ENCODE results near the gene TMEM258. TPM values are rescaled to one million over a fixed set of nuclear protein-coding genes. Genes with fewer than 3 reads are reported as not detected.

The TMEM258 gene
- total and polyA plus RNA-seq, 9 of the 15 experiments (the other 6 are each of a cell fraction or from before 2014, with no cell fraction given) = 97.2 to 856 (median 231) TPM

DNA sequence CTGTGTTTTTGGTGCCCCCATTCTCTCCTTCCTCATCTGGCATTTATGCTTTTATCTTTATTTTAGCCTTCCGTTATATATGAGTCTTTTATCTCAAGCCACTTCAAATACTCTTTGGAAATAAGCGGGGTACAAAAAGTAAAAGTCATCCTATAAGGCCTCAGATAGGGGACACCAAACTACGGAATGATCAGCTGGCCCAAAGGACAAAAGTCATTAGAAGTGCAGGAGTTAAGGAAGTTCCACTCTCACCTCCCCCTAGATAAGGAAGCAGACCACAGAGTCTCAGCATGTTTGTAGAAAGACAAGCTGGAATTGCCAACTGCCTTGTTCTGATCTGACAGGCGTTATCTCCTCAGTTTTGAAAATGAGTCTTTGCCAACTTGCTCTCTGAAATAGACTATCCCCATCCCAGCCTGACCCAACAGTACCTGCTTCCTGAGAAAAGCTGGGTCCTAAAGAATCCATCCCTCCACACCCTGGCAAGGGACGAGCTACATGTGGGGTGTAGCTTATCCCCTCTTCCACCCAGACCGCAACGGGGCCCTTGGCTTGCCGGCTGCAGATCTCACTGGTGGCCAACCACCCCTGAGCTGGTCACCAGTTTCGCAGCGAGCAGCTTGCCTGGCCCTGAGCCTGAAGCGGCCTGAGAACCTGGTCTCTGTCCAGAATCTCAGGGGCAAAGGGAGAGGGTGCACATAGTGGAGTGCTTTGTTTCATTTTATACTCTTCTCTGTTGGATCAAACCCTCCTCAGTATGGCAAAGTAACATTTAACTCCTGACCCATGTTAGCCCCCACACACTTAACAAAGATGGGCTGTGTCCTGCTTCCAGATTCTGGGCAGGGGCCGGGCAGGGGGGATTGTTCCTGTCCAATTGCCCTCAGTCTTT, 49.5 kb upstream of the TMEM258 start (continued):
- peak; percentile 98 for TF ChIP-seq RNF2 (IDR thresholded peaks at IDR 0.05)
- peak; percentile 83; the same call in 1 of the 2 replicates for TF ChIP-seq NCOA1 (IDR thresholded peaks at IDR 0.05; ENCODE audit: low read depth)
- TF ChIP-seq SMAD3 (CRISPR knock-in tag; conservative IDR thresholded peaks at IDR 0.05) = no peak; the same call in 1 of the 2 replicates
- TF ChIP-seq, protein P1, sequence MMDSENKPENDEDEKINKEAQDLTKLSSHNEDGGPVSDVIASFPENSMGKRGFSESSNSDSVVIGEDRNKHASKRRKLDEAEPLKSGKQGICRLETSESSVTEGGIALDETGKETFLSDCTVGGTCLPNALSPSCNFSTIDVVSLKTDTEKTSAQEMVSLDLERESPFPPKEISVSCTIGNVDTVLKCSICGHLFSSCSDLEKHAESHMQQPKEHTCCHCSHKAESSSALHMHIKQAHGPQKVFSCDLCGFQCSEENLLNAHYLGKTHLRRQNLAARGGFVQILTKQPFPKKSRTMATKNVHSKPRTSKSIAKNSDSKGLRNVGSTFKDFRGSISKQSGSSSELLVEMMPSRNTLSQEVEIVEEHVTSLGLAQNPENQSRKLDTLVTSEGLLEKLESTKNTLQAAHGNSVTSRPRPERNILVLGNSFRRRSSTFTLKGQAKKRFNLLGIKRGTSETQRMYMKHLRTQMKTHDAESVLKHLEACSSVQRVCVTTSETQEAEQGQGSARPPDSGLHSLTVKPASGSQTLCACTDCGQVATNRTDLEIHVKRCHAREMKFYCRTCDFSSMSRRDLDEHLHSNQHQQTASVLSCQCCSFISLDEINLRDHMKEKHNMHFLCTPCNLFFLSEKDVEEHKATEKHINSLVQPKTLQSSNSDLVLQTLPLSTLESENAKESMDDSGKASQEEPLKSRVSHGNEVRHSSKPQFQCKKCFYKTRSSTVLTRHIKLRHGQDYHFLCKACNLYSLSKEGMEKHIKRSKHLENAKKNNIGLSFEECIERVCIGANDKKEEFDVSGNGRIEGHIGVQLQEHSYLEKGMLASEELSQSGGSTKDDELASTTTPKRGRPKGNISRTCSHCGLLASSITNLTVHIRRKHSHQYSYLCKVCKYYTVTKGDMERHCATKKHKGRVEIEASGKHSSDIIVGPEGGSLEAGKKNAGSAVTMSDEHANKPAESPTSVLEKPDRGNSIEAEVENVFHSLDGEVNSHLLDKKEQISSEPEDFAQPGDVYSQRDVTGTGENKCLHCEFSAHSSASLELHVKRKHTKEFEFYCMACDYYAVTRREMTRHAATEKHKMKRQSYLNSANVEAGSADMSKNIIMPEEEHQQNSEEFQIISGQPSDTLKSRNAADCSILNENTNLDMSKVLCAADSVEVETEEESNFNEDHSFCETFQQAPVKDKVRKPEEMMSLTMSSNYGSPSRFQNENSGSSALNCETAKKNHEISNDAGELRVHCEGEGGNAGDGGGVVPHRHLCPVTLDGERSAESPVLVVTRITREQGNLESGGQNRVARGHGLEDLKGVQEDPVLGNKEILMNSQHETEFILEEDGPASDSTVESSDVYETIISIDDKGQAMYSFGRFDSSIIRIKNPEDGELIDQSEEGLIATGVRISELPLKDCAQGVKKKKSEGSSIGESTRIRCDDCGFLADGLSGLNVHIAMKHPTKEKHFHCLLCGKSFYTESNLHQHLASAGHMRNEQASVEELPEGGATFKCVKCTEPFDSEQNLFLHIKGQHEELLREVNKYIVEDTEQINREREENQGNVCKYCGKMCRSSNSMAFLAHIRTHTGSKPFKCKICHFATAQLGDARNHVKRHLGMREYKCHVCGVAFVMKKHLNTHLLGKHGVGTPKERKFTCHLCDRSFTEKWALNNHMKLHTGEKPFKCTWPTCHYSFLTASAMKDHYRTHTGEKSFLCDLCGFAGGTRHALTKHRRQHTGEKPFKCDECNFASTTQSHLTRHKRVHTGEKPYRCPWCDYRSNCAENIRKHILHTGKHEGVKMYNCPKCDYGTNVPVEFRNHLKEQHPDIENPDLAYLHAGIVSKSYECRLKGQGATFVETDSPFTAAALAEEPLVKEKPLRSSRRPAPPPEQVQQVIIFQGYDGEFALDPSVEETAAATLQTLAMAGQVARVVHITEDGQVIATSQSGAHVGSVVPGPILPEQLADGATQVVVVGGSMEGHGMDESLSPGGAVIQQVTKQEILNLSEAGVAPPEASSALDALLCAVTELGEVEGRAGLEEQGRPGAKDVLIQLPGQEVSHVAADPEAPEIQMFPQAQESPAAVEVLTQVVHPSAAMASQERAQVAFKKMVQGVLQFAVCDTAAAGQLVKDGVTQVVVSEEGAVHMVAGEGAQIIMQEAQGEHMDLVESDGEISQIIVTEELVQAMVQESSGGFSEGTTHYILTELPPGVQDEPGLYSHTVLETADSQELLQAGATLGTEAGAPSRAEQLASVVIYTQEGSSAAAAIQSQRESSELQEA (IDR thresholded peaks at IDR 0.05; ENCODE audit: low read depth) = peak; percentile 76
- peak; percentile 61; the same call in 1 of the 2 replicates for TF ChIP-seq ZEB2 (IDR thresholded peaks at IDR 0.05)
- TF ChIP-seq CBFA2T3 (IDR thresholded peaks at IDR 0.05) = peak; percentile 97
- TF ChIP-seq BHLHE40 (IDR thresholded peaks at IDR 0.05; ENCODE audit: low read length) = peak; percentile 18; the same call in 1 of the 2 replicates
- TF ChIP-seq POLR2AphosphoS5 (IDR thresholded peaks at IDR 0.05; ENCODE audit: control insufficient read depth, insufficient read depth, low read depth, low read length) = peak; percentile 91; the same call in 1 of the 2 replicates
- TF ChIP-seq, protein P2, sequence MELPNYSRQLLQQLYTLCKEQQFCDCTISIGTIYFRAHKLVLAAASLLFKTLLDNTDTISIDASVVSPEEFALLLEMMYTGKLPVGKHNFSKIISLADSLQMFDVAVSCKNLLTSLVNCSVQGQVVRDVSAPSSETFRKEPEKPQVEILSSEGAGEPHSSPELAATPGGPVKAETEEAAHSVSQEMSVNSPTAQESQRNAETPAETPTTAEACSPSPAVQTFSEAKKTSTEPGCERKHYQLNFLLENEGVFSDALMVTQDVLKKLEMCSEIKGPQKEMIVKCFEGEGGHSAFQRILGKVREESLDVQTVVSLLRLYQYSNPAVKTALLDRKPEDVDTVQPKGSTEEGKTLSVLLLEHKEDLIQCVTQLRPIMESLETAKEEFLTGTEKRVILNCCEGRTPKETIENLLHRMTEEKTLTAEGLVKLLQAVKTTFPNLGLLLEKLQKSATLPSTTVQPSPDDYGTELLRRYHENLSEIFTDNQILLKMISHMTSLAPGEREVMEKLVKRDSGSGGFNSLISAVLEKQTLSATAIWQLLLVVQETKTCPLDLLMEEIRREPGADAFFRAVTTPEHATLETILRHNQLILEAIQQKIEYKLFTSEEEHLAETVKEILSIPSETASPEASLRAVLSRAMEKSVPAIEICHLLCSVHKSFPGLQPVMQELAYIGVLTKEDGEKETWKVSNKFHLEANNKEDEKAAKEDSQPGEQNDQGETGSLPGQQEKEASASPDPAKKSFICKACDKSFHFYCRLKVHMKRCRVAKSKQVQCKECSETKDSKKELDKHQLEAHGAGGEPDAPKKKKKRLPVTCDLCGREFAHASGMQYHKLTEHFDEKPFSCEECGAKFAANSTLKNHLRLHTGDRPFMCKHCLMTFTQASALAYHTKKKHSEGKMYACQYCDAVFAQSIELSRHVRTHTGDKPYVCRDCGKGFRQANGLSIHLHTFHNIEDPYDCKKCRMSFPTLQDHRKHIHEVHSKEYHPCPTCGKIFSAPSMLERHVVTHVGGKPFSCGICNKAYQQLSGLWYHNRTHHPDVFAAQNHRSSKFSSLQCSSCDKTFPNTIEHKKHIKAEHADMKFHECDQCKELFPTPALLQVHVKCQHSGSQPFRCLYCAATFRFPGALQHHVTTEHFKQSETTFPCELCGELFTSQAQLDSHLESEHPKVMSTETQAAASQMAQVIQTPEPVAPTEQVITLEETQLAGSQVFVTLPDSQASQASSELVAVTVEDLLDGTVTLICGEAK (IDR thresholded peaks at IDR 0.05) = no peak
- TF ChIP-seq, protein P2 (CRISPR knock-in tag; IDR thresholded peaks at IDR 0.05) = no peak
- TF ChIP-seq ZNF830 (CRISPR knock-in tag; IDR thresholded peaks at IDR 0.05) = no peak

All from K562 (cell line).